HCT116 (cell line): ENCODE results near the gene NANOS1. TPM values are rescaled to one million over a fixed set of nuclear protein-coding genes. Genes with fewer than 3 reads are reported as not detected.

Experiments
- ATAC-seq: fragments of 200-7000 bp; cut with Tn5 transposase; 2 replicates; pipeline ENCODE4 v1.9.1; 2020; ENCODE audit warnings: mild to moderate bottlenecking, moderate library complexity
- BruUV-seq: library from RNA; stranded (reverse); fragments of 400-500 nt; replicated peaks from 2 replicates; lab custom pipeline; 2021; lab: Mats Ljungman, UMichigan
- CTCF ChIA-PET: fragments of 300-600 bp; sonication (Branson Sonifier 250); formaldehyde crosslinking; loops from one replicate; lab custom pipeline; 2021; ENCODE audit warnings: antibody characterized with exemption; lab: Charles Lee
- POLR2A ChIA-PET: fragments of 300-600, 350-600 bp; sonication (Branson Sonifier 250); formaldehyde crosslinking; loops from one replicate; lab custom pipeline; 2021; ENCODE audit warnings: antibody characterized with exemption; lab: Charles Lee
- RAD21 ChIA-PET, 2 experiments: fragments of 300-600 bp; sonication (Branson Sonifier 250); formaldehyde crosslinking; loops; one replicate each; lab custom pipeline; 2023; ENCODE audit warnings: low total read pairs in 2 of 2; ENCODE audit not compliant: uncharacterized antibody in 2 of 2, unreplicated experiment in 2 of 2, low non-redundant PET in 1 of 2; lab: Charles Lee
- DNase-seq: peaks from one replicate; pipeline ENCODE4 v3.0.0-alpha.2; 2010; ENCODE audit warnings: low read depth, low spot score
- H2AFZ ChIP-seq: fragments of 200-600 bp; shearing (Covaris generic), sonication (generic); 2 replicates; pipeline ENCODE4 v1.6.1; 2017; ENCODE audit warnings: low read depth, mixed run types, mixed read lengths, antibody characterized with exemption, low read length; ENCODE audit not compliant: poor library complexity, severe bottlenecking
- H3K27ac ChIP-seq: 2 replicates; pipeline ENCODE4 v1.5.1; 2012; ENCODE audit warnings: low read depth, low read length
- H3K27me3 ChIP-seq: fragments of 200-600 bp; sonication (generic); 2 replicates; pipeline ENCODE4 v1.6.1; 2016; ENCODE audit warnings: mixed run types, low read length, mixed read lengths; ENCODE audit not compliant: insufficient read depth
- H3K36me3 ChIP-seq, 2 experiments: fragments of 200-500 bp in 1 of 2; fragments of 200-600 bp in 1 of 2; sonication (Bioruptor generic) in 1 of 2; sonication (generic) in 1 of 2; 2 replicates each; pipeline versions ENCODE4 v1.5.1 to v1.6.1; 2014 to 2016; ENCODE audit warnings: low read length in 2 of 2, inconsistent platforms in 1 of 2, mixed read lengths in 1 of 2, mixed run types in 1 of 2; ENCODE audit not compliant: insufficient read depth in 2 of 2, control insufficient read depth in 1 of 2
- H3K4me1 ChIP-seq, 2 experiments: fragments of 200-600 bp in 1 of 2; sonication (generic) in 1 of 2; 2 replicates each; pipeline versions ENCODE4 v1.5.1 to v1.6.1; 2012 to 2017; ENCODE audit warnings: low read length in 2 of 2, inconsistent platforms in 1 of 2, mild to moderate bottlenecking in 1 of 2, mixed read lengths in 1 of 2, mixed run types in 1 of 2, moderate library complexity in 1 of 2; ENCODE audit not compliant: insufficient read depth in 2 of 2, control insufficient read depth in 1 of 2
- H3K4me2 ChIP-seq: fragments of 200-600 bp; sonication (generic); 2 replicates; pipeline ENCODE4 v1.6.1; 2017; ENCODE audit warnings: mixed run types, low read length, mixed read lengths
- H3K4me3 ChIP-seq, 2 experiments: fragments of 200-600 bp in 1 of 2; sonication (generic) in 1 of 2; replicated peaks in 1 of 2; 2 replicates each; pipeline ENCODE4 v1.5.1; 2011 to 2016; ENCODE audit warnings: low read length in 2 of 2, control low read depth in 1 of 2, low read depth in 1 of 2, mild to moderate bottlenecking in 1 of 2, mixed read lengths in 1 of 2, mixed run types in 1 of 2
- H3K79me2 ChIP-seq: fragments of 200-600 bp; sonication (generic); 2 replicates; pipeline ENCODE4 v1.6.1; 2017; ENCODE audit warnings: mild to moderate bottlenecking, mixed run types, low read length, moderate library complexity, mixed read lengths; ENCODE audit not compliant: insufficient read depth
- H3K9ac ChIP-seq: fragments of 200-600 bp; sonication (generic); 2 replicates; pipeline ENCODE4 v1.6.1; 2016; ENCODE audit warnings: low read length, mixed read lengths
- H3K9me2 ChIP-seq: fragments of 200-600 bp; sonication (generic), shearing (Covaris generic); 2 replicates; pipeline ENCODE4 v1.6.1; 2017; ENCODE audit warnings: mixed run types, mild to moderate bottlenecking, moderate library complexity; ENCODE audit not compliant: insufficient read depth
- H3K9me3 ChIP-seq, 2 experiments: fragments of 200-500 bp in 1 of 2; fragments of 200-600 bp in 1 of 2; sonication (Bioruptor generic) in 1 of 2; sonication (generic) in 1 of 2; 2 replicates each; pipeline ENCODE4 v1.6.1; 2014 to 2017; ENCODE audit warnings: low read length in 2 of 2, mixed read lengths in 2 of 2, inconsistent platforms in 1 of 2, low read depth in 1 of 2, mild to moderate bottlenecking in 1 of 2, mixed run types in 1 of 2, moderate library complexity in 1 of 2; ENCODE audit not compliant: control insufficient read depth in 1 of 2, insufficient read depth in 1 of 2
- H4K20me1 ChIP-seq: fragments of 200-600 bp; sonication (generic), shearing (Covaris generic); 2 replicates; pipeline ENCODE4 v1.6.1; 2017; ENCODE audit warnings: mixed run types, mild to moderate bottlenecking, moderate library complexity; ENCODE audit not compliant: insufficient read depth
- ATF3 ChIP-seq: IDR thresholded peaks from 2 replicates; pipeline ENCODE4 v1.6.1; 2012
- CEBPB ChIP-seq: IDR thresholded peaks from 2 replicates; pipeline ENCODE4 v1.6.1; 2012; ENCODE audit warnings: low read depth
- EGR1 ChIP-seq: IDR thresholded peaks from 2 replicates; pipeline ENCODE4 v1.6.1; 2012; ENCODE audit warnings: low read depth
- FOSL1 ChIP-seq: IDR thresholded peaks from 2 replicates; pipeline ENCODE4 v1.6.1; 2012; ENCODE audit warnings: low read depth
- JUND ChIP-seq: IDR thresholded peaks from 2 replicates; pipeline ENCODE4 v1.6.1; 2012
- POLR2A ChIP-seq: IDR thresholded peaks from 2 replicates; pipeline ENCODE4 v1.7.0; 2011; ENCODE audit warnings: borderline replicate concordance; ENCODE audit not compliant: insufficient read depth, insufficient read length; ENCODE audit errors: extremely low read depth
- REST ChIP-seq: IDR thresholded peaks from 2 replicates; pipeline ENCODE4 v1.6.1; 2012; ENCODE audit warnings: low read depth
- ZFX ChIP-seq: fragments of 450-650 bp; IDR thresholded peaks from 2 replicates; pipeline ENCODE4 v1.6.1; 2017
- intact Hi-C: fragments of 100-400 bp; cut with micrococcal nuclease; formaldehyde crosslinking; loops from 2 replicates; pipeline ENCODE4 v1.10.0; 2022
- total RNA-seq: library from RNA; stranded (reverse); gene quantifications from one replicate; pipeline ENCODE4 v1.2.1, GENCODE V29; 2021; ENCODE audit not compliant: unreplicated experiment

NANOS1 gene
- total RNA-seq, 1 experiment from 2014 or later: 1.5 TPM

- ATAC-seq: no peak
- no peaks in the 10 kb centered on the region for H4K20me1 ChIP-seq
These were observed 43.9 kb upstream of the NANOS1 start for GRCh38 chr10:118985576-118985975.

More at GRCh38 chr10:118985576-118985975, 43.9 kb upstream of the NANOS1 start:
- Histone ChIP-seq H2AFZ (no peak overlapping the region), H3K9me3 (no peaks in the 10 kb centered on the region), H3K27ac (no peak overlapping the region), H3K27me3 (no peaks in the 10 kb centered on the region), H3K36me3 (no peaks in the 10 kb centered on the region), H3K4me3 (no peak overlapping the region), H3K79me2 (no peaks in the 10 kb centered on the region), H3K4me1 (no peaks in the 10 kb centered on the region), H3K9me2 (no peaks in the 10 kb centered on the region), H3K9ac (no peak overlapping the region), H3K4me2 (no peak overlapping the region)
- ChIA-PET CTCF (no interaction called here), POLR2A (no interaction called here), RAD21 (no interaction called here)
- intact Hi-C loops: no loop called here
- BruUV-seq: no TSS peak
- TF ChIP-seq ATF3 (no peak), ZFX (no peak), REST (no peak), POLR2A (no peak), CEBPB (no peak), JUND (no peak), FOSL1 (no peak), EGR1 (no peak)
- DNase-seq: no peak
